B cell (primary cell): Measurements from ENCODE around the gene TMEM69. TPM values are rescaled to one million over a fixed set of nuclear protein-coding genes. Genes with fewer than 3 reads are reported as not detected.
"Not testable (repeated sequence)": the region's sequence is repeated elsewhere in the genome, so short reads cannot be mapped to it uniquely, and the experiment has no call there.

ENCODE experiments used
- ATAC-seq: fragments of 200-7000 bp; cut with Tn5 transposase; one replicate; pipeline ENCODE4 v1.10.0; 2021; ENCODE audit warnings: low read depth, mild to moderate bottlenecking, moderate number of reproducible peaks, moderate library complexity
- CTCF ChIA-PET: fragments of 350-600 bp; sonication (Branson Sonifier 250); formaldehyde crosslinking; loops from one replicate; lab custom pipeline; 2021; ENCODE audit warnings: antibody characterized with exemption, inconsistent platforms; lab: Charles Lee
- POLR2A ChIA-PET: fragments of 350-600 bp; sonication (Branson Sonifier 250); formaldehyde crosslinking; loops from one replicate; lab custom pipeline; 2021; ENCODE audit warnings: antibody characterized with exemption; lab: Charles Lee
- DNase-seq: peaks from one replicate; pipeline ENCODE4 v3.0.0; 2013
- H2AFZ ChIP-seq: 2 replicates; pipeline ENCODE4 v1.6.1; 2012; ENCODE audit warnings: mild to moderate bottlenecking, low read depth, low read length; ENCODE audit not compliant: insufficient read depth, poor library complexity, severe bottlenecking
- H3K27ac ChIP-seq, 2 donors: 1 replicate in 1 of 2; 2 replicates in 1 of 2; pipeline ENCODE4 v1.5.1; 2012 to 2013; ENCODE audit warnings: low read length in 2 of 2, mild to moderate bottlenecking in 2 of 2, moderate library complexity in 1 of 2
- H3K27me3 ChIP-seq, 4 experiments: fragments of 200-600 bp in 1 of 4; sonication (generic) in 1 of 4; replicated peaks in 1 of 4; 1 replicate in 2 of 4; 2 replicates in 2 of 4; pipeline versions ENCODE4 v1.6.1 to v1.7.0; 2013 to 2016; ENCODE audit warnings: low read length in 3 of 4, mild to moderate bottlenecking in 2 of 4, mixed read lengths in 1 of 4, moderate library complexity in 1 of 4; ENCODE audit not compliant: insufficient read depth in 4 of 4, control insufficient read depth in 3 of 4; ENCODE audit errors: control extremely low read depth in 1 of 4
- H3K36me3 ChIP-seq, 2 experiments: replicated peaks in 1 of 2; 1 replicate in 1 of 2; 2 replicates in 1 of 2; pipeline versions ENCODE4 v1.6.1 to v1.7.1; 2013; ENCODE audit warnings: low read length in 1 of 2; ENCODE audit not compliant: insufficient read depth in 2 of 2, control insufficient read depth in 1 of 2; ENCODE audit errors: control extremely low read depth in 1 of 2, extremely low read depth in 1 of 2
- H3K4me1 ChIP-seq, 2 donors: fragments of 200-600 bp in 1 of 2; sonication (generic) in 1 of 2; 1 replicate in 1 of 2; 2 replicates in 1 of 2; pipeline versions ENCODE4 v1.5.1 to v1.6.1; 2013 to 2017; ENCODE audit warnings: low read length in 2 of 2; ENCODE audit not compliant: control insufficient read depth in 2 of 2, insufficient read depth in 2 of 2
- H3K4me2 ChIP-seq: replicated peaks from 2 replicates; pipeline ENCODE3; 2012; ENCODE audit warnings: mild to moderate bottlenecking, low read depth, low read length; ENCODE audit not compliant: poor library complexity, severe bottlenecking
- H3K4me3 ChIP-seq, 5 experiments: fragments of 200-600 bp in 1 of 5; sonication (generic) in 1 of 5; 1 replicate in 3 of 5; 2 replicates in 2 of 5; pipeline versions ENCODE4 v1.5.1 to v1.7.0; 2011 to 2016; ENCODE audit warnings: low read length in 4 of 5, mild to moderate bottlenecking in 4 of 5, low read depth in 2 of 5, control low read depth in 1 of 5, moderate library complexity in 1 of 5; ENCODE audit not compliant: insufficient read depth in 1 of 5; ENCODE audit errors: control extremely low read depth in 1 of 5, extremely low read depth in 1 of 5
- H3K79me2 ChIP-seq: fragments of 200-600 bp; sonication (generic); one replicate; pipeline ENCODE4 v1.6.0; 2016; ENCODE audit warnings: low read length; ENCODE audit not compliant: control insufficient read depth, insufficient read depth
- H3K9ac ChIP-seq: fragments of 200-600 bp; sonication (generic); 2 replicates; pipeline ENCODE4 v1.6.1; 2017; ENCODE audit warnings: mild to moderate bottlenecking, low read length, moderate library complexity
- H3K9me3 ChIP-seq, 3 donors: one replicate each; pipeline versions ENCODE4 v1.6.1 to v1.7.1; 2013; ENCODE audit warnings: low read length in 2 of 3; ENCODE audit not compliant: control insufficient read depth in 2 of 3, insufficient read depth in 1 of 3; ENCODE audit errors: control extremely low read depth in 1 of 3
- H4K20me1 ChIP-seq: 2 replicates; pipeline ENCODE4 v1.6.0; 2012; ENCODE audit warnings: mild to moderate bottlenecking, low read length; ENCODE audit not compliant: insufficient read depth, control insufficient read depth, poor library complexity, severe bottlenecking
- H3K27ac Mint-ChIP-seq: one replicate; pipeline ENCODE4 v1.8.0; 2021; ENCODE audit warnings: mixed read lengths
- H3K27me3 Mint-ChIP-seq: one replicate; pipeline ENCODE4 v1.8.0; 2021; ENCODE audit warnings: mixed read lengths
- H3K4me1 Mint-ChIP-seq: one replicate; pipeline ENCODE4 v1.8.0; 2021; ENCODE audit warnings: mixed read lengths
- H3K4me3 Mint-ChIP-seq: one replicate; pipeline ENCODE4 v1.8.0; 2021; ENCODE audit warnings: mixed read lengths
- H3K9me3 Mint-ChIP-seq: one replicate; pipeline ENCODE4 v1.8.0; 2022; ENCODE audit warnings: mixed read lengths; ENCODE audit not compliant: insufficient read depth
- CTCF ChIP-seq: fragments of 200-600 bp; IDR thresholded peaks from one replicate; pipeline ENCODE4 v1.8.0; 2022; ENCODE audit warnings: antibody characterized with exemption, mild to moderate bottlenecking
- EZH2 ChIP-seq: IDR thresholded peaks from 2 replicates; pipeline ENCODE4 v1.6.1; 2012; ENCODE audit warnings: borderline replicate concordance, low read depth, mild to moderate bottlenecking, moderate library complexity, low read length; ENCODE audit not compliant: insufficient read depth, poor library complexity, severe bottlenecking
- WGBS: methylation state at CpG from one replicate; pipeline ENCODE4 v1.1.5; 2013; ENCODE audit warnings: missing lambda C conversion rate; ENCODE audit not compliant: insufficient coverage; 5-methylcytosine and 5-hydroxymethylcytosine counted together
- intact Hi-C: fragments of 100-400 bp; cut with micrococcal nuclease; formaldehyde crosslinking; loops from one replicate; pipeline ENCODE4 v1.10.0; 2022
- polyA plus RNA-seq: library from polyadenylated mRNA; depleted of rRNA; stranded (reverse); fragments of >200 nt; gene quantifications from 2 replicates; pipeline ENCODE4 v1.2.3, GENCODE V29; 2012
- total RNA-seq, 2 donors: library from RNA; stranded (reverse); fragments of 120-200 nt in 1 of 2; gene quantifications; 1 replicate in 1 of 2; 2 replicates in 1 of 2; pipeline versions ENCODE4 v1.2.3 to v1.2.4, GENCODE V29; 2013 to 2022

The TMEM69 gene
- total and polyA plus RNA-seq, 2 donors (not counting 1 experiment from before 2014, with no cell fraction given) = 21.8 to 34.2 TPM

- Histone ChIP-seq H3K4me3 (peak overlapping the region; percentile 65 to 98 (median 89)), H3K27ac (peak overlapping the region; percentile 98), H3K36me3 (peaks cover 0 to under 1% of the 10 kb centered on the region in 2 experiments), H3K4me1 (peaks cover 23 to 30% of the 10 kb centered on the region in 2 donors), H3K4me2 (peak overlapping the region; percentile 90), H3K27me3 (no peaks in the 10 kb centered on the region), H4K20me1 (peaks cover 22% of the 10 kb centered on the region), H3K79me2 (peaks cover 71% of the 10 kb centered on the region), H2AFZ (peak overlapping the region; percentile 97), H3K9me3 (no peaks in the 10 kb centered on the region), H3K9ac (peak overlapping the region; percentile 93)
- intact Hi-C loops = loop anchor here (1.0 to 10.0 kb wide), 12 partner anchors 63 to 1055 kb away; partner anchors contain the start of genes BEST4, CCDC163, EFCAB14 and EIF2B3
- ATAC-seq (peak; percentile 80), DNase-seq (peak; percentile 99)
- no peaks in the 10 kb centered on the region for H3K9me3 Mint-ChIP-seq
- H3K27ac Mint-ChIP-seq = peak overlapping the region; percentile 100
- H3K4me1 Mint-ChIP-seq = peaks cover 48% of the 10 kb centered on the region
- H3K27me3 Mint-ChIP-seq = no peaks in the 10 kb centered on the region
- ChIA-PET POLR2A (interaction anchor here (0.7 to 2.6 kb wide), 4 partner anchors 104 to 384 kb away, joined by 3 to 11 read pairs (median 4); partner anchors contain the start of genes CCDC163, MMACHC and NASP), CTCF (interaction anchor here (0.9 to 2.2 kb wide), 3 partner anchors 64 to 196 kb away, joined by 3 to 5 read pairs (median 5); partner anchors contain the start of gene TESK2)
- TF ChIP-seq CTCF (no peak), EZH2 (no peak)
- WGBS = under 1% methylated on average over 39 of the region's 44 CpGs
- peak overlapping the region; percentile 100 for H3K4me3 Mint-ChIP-seq
These were observed 797 bp upstream of the TMEM69 start for GRCh38 chr1:45687014-45687753.

GRCh38 chr1:45693811-45694210 lies 5.8 kb downstream of the TMEM69 start:
- ATAC-seq, H2AFZ ChIP-seq, H3K9me3 Mint-ChIP-seq, H3K4me2 ChIP-seq, H3K27ac ChIP-seq, intact Hi-C loops, H4K20me1 ChIP-seq, CTCF ChIA-PET, H3K9ac ChIP-seq, DNase-seq, H3K27ac Mint-ChIP-seq, H3K27me3 ChIP-seq, H3K27me3 Mint-ChIP-seq, H3K4me1 ChIP-seq, H3K4me3 ChIP-seq, H3K4me3 Mint-ChIP-seq, H3K4me1 Mint-ChIP-seq, POLR2A ChIA-PET, H3K9me3 ChIP-seq: not testable (repeated sequence)
- Histone ChIP-seq H3K79me2 (peaks cover 21% of the 10 kb centered on the region), H3K36me3 (peaks cover 2 to 34% of the 10 kb centered on the region in 2 experiments)
- WGBS = 100% methylated on average over 3 of the region's 8 CpGs
